ENCODE data around the gene C21orf91. TPM values are rescaled to one million over a fixed set of nuclear protein-coding genes. Genes with fewer than 3 reads are reported as not detected.
"Not testable (repeated sequence)": the region's sequence is repeated elsewhere in the genome, so short reads cannot be mapped to it uniquely, and the experiment has no call there.

Gene C21orf91
- total RNA-seq, 1 donor from 2014 or later: 11.3 TPM

GRCh38 chr21:17779496-17779895, 39.7 kb downstream of the C21orf91 start:
- H3K4me3 ChIP-seq: no peak overlapping the region
- H3K4me1 ChIP-seq: no peaks in the 10 kb centered on the region
- H3K27me3 ChIP-seq: no peaks in the 10 kb centered on the region
- no peaks in the 10 kb centered on the region for H3K36me3 ChIP-seq
- H3K27ac ChIP-seq: no peak overlapping the region
- intact Hi-C loops (cut with DNase I): no loop called here
- TF ChIP-seq CTCF (IDR thresholded peaks at IDR 0.05): no peak
- no peaks in the 10 kb centered on the region for H3K9me3 ChIP-seq
- DNase-seq (ENCODE audit: low spot score in 2 of 2): no peak

GRCh38 chr21:17777072-17777765, 41.9 kb downstream of the C21orf91 start:
- H3K27ac ChIP-seq: no peak overlapping the region
- no peaks in the 10 kb centered on the region for H3K36me3 ChIP-seq
- no peaks in the 10 kb centered on the region for H3K4me1 ChIP-seq
- TF ChIP-seq CTCF (IDR thresholded peaks at IDR 0.05): no peak
- no peaks in the 10 kb centered on the region for H3K27me3 ChIP-seq
- H3K9me3 ChIP-seq: no peaks in the 10 kb centered on the region
- DNase-seq (ENCODE audit: low spot score in 2 of 2): no peak
- no peak overlapping the region for H3K4me3 ChIP-seq
- intact Hi-C loops (cut with DNase I): no loop called here

GRCh38 chr21:17775431-17776126, 43.6 kb downstream of the C21orf91 start:
- Histone ChIP-seq H3K27ac (no peak overlapping the region), H3K9me3 (no peaks in the 10 kb centered on the region), H3K4me1 (no peaks in the 10 kb centered on the region), H3K36me3 (no peaks in the 10 kb centered on the region), H3K4me3 (no peak overlapping the region), H3K27me3 (no peaks in the 10 kb centered on the region)
- DNase-seq (ENCODE audit: low spot score in 2 of 2): no peak
- no peak for TF ChIP-seq CTCF (IDR thresholded peaks at IDR 0.05)
- intact Hi-C loops (cut with DNase I): no loop called here

- H3K36me3 ChIP-seq; H3K27ac ChIP-seq; H3K4me1 ChIP-seq; H3K27me3 ChIP-seq; H3K4me3 ChIP-seq; intact Hi-C loops (cut with DNase I); H3K9me3 ChIP-seq; DNase-seq (ENCODE audit: low spot score in 2 of 2): not testable (repeated sequence)
Measured at GRCh38 chr21:17775021-17775420, 44.1 kb downstream of the C21orf91 start.

- Histone ChIP-seq H3K27ac (no peak overlapping the region), H3K4me1 (no peaks in the 10 kb centered on the region), H3K36me3 (no peaks in the 10 kb centered on the region), H3K4me3 (no peak overlapping the region), H3K9me3 (no peaks in the 10 kb centered on the region), H3K27me3 (no peaks in the 10 kb centered on the region)
- no peak for DNase-seq (ENCODE audit: low spot score in 2 of 2)
- intact Hi-C loops (cut with DNase I): no loop called here
- no peak for TF ChIP-seq CTCF (IDR thresholded peaks at IDR 0.05)
Measured at GRCh38 chr21:17769447-17769845, 49.7 kb downstream of the C21orf91 start.

- intact Hi-C loops (cut with DNase I): no loop called here
Measured at GRCh38 chr21:17768840-17769446, 50.2 kb downstream of the C21orf91 start.

More at GRCh38 chr21:17768840-17769446, 50.2 kb downstream of the C21orf91 start:
- Histone ChIP-seq H3K27me3 (no peaks in the 10 kb centered on the region), H3K4me3 (no peak overlapping the region), H3K36me3 (no peaks in the 10 kb centered on the region), H3K4me1 (no peaks in the 10 kb centered on the region), H3K27ac (no peak overlapping the region), H3K9me3 (no peaks in the 10 kb centered on the region)
- no peak for TF ChIP-seq CTCF (IDR thresholded peaks at IDR 0.05)
- DNase-seq (ENCODE audit: low spot score in 2 of 2): no peak

All from ascending aorta (tissue), 2 donors.